NK-92 treated with Interleukin-12 subunit alpha and Interleukin-12 subunit beta, amount 100 ng/mL, for 24 hours (cell line): ENCODE data around the gene PRKG1.

Experiments used
- DNase-seq: peaks from one replicate; lab custom pipeline; 2025; lab: John Stamatoyannopoulos, UW

Gene PRKG1

DNA sequence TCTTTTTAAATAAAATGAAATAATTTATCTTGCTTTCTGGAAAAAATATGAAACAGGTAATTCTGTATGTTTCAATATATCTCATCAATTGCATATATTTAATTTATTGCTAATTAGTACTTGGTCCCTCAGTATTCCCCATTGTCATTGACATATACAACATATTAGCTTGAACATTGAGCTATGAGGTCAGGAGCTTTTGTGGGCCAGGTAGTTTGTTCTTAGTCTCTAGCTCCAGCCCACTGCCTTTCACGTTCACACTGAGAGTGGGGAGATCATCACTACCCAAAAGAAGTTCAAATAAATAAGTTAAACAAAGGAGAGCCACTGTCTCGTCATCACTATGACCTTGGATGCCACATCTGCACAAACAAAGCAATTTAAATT, 1185.1 kb downstream of the PRKG1 start:
- no peak for DNase-seq

DNA sequence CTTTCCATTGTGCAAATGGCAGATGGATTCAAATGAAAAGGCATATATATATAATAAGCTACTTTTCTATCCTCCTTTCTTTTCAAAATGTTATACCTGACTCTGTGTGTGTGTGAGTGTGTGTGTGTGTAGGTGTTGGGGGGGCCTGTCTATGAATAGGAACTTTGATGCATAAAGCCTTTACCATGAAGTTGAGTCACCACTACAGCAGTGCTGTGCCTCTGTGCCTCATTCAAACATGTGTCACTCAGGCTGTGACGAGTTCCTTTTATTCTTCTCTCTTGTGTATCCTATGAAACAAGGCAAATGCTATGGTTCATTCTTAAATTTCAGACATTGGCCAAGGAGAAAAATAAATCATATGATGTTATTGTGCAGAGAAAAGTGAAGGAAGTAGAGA, 1187.1 kb downstream of the PRKG1 start:
- no peak for DNase-seq

DNA sequence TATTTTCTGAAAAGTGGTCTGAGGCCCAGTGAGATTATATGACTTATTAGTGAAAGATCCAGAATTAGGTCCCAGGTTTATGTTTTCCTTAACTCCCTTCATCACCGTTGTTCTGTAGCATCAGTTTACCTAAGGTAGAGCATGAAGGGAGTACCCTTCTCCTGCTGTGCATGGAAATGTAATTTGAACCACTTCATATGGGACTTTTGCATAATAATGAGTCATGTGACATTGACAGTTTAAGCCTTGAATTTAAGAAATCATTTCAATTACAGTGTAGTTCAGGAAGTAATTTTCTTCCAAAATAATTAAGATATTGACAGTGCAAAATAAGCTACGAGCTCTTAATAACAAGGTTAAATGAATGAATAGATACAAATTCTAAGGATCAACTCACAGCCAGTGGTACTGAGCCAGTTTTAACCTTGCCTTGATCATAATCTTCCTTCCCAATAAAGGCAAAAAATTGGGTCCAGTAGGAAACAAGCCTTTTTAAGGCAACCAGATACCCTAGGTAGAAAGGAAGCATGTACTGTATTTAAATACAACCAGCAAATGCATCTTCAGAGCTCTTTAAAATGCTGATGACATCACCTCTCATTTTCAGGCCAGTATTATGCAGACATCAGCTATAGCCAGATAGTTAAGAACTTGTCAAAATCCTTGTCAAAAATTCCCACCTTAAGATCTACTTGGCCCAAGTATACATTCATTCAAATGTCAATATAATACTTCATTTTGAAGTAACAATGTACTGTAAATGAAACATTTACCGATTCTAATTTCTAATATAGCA, 1191.0 kb downstream of the PRKG1 start:
- DNase-seq: no peak

DNA sequence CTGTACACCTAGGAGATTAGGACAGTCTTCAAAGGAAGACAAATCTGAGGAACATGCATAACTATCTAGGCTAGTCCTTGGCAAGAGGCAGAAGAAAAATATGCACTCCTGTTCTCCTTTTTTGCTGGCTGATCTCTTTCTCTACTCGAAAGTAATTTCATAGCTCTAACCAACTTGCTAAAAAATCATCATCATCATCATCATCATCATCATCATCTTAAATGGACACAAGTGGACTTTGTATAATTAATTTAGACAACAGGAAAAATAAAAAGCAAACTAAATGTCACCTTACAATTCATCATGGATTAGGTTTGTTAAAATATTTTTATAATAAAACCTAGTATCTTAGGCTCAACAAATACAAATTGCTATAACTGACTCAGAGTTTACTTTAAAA, 1192.6 kb downstream of the PRKG1 start:
- DNase-seq: no peak

DNA sequence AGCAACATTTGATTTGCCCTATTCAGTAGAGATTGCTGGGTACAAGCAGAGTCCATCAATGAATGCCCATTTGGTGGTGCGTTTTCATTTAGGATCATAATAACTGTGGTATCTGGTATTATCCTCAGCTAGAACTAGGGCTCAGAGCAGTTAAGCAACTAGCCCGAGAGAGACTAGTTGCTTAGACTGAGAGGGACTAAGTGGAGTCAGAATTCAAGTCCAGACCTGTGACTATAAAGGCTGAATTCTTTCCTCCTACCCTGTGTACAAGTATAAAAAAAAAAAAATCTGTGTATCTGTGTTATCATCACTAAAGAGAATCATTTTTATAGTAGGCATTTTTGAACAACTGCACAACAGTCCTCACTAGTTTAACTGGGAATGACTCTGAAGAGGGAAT, 1194.5 kb downstream of the PRKG1 start:
- no peak for DNase-seq

DNA sequence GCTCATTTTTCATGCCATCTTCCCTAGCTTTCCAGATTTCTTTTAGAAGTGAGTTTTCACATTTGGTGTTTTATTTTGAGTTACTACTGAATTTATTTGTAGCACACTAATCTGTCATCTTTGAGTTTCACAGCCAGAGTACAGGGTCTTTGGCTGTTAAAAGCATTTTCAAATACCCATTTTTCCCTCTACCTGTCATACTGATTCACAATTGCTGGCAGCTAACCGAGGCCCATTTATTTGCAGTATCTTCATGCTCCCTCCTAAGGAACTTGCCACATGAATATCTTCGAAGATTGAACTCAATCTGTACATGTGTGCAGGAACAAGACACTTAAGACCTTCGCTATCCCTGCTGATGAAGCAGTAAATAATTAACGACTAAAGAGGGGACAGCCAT, 1194.9 kb downstream of the PRKG1 start:
- DNase-seq: no peak

DNA sequence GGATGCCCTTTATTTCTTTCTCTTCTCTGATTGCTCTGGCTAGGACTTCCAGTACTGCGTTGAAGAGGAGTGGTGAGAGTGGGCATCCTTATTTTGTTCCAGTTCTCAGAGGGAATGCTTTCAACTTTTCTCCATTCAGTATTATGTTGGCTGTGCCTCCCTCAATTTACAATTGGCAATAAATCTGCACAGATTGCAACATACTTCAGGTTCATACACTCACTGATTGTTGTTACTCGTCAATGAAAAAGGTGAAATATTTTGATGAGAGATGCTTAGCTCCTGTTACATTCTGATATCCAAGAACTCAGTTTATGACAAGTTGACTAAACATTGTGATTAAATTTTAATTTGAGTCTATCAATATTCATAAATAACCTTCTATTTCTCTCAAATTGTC, 1201.9 kb downstream of the PRKG1 start:
- DNase-seq: no peak

DNA sequence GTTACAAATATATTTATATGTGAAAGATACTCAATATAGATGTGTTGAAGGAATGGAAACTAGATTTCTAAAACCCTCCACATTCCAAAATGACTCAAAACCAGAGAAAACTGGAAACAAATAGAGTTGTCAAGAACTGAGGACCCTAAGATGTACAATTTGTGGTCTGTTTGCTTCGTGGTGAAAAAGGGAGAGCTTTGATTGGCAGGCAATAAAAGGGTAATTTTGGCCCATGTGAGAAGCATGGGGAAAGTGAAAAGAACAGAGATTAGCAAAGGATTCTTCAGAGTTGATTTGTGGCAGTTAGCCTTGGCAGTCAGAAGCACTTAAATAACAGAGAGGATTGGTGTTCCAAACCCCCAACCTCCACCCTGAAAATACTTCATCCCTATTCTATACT, 1202.7 kb downstream of the PRKG1 start:
- no peak for DNase-seq

DNA sequence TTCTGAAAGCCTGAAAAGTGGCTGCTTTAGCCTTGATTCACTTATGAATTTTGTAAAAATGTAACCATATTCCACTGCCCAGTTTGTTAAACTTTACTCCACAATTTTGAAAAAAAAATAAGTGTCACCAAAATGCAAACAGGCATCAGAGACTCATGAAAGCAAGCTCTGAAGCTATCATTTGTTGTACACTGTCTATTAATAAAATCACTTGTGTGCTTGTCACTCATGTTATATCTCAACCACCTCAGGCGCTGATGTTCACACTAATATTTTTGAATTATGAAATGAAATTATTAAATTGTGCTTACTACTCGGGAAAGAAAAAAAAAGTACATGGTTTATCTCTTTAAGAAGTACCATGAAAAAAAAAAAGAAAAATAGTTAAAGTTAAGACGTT, 1205.3 kb downstream of the PRKG1 start:
- DNase-seq: no peak

DNA sequence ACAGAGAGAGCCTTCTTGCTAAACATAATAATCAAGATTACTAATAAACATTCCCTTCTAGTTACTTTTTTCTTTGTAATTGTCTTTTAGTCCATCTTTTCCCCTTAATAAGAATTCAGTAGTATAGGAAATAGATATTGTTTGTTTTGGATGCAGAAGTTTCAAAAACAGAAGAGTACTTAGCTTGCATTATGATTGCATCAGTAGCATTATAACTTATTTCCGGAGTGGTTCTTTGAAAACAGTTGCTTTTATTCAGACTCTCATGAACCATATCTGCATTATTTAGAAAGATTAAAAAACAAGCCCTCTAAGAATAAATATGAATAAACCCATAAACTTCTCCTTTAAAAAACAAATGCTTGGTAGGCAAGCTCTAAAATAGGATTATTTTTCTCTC, 1205.8 kb downstream of the PRKG1 start:
- DNase-seq: no peak

DNA sequence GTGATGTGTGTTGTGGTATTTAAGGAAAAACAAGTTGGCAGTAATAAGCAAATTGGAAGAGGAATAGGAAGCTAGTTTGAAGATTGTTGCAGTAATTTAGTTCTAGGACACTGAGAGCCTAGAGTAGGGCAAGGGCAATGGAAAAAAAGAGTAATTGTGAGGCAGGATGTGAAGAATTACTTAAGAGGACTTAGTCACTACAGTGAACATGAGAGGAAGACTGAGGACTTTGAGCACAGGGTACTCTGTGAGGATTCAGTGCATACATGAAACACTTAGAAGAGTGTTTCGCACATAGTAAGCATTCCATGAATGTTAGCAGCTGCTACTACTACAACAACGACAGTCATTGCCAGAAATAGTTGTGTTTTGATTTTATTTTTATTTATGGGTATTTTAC, 1208.9 kb downstream of the PRKG1 start:
- DNase-seq: no peak

DNA sequence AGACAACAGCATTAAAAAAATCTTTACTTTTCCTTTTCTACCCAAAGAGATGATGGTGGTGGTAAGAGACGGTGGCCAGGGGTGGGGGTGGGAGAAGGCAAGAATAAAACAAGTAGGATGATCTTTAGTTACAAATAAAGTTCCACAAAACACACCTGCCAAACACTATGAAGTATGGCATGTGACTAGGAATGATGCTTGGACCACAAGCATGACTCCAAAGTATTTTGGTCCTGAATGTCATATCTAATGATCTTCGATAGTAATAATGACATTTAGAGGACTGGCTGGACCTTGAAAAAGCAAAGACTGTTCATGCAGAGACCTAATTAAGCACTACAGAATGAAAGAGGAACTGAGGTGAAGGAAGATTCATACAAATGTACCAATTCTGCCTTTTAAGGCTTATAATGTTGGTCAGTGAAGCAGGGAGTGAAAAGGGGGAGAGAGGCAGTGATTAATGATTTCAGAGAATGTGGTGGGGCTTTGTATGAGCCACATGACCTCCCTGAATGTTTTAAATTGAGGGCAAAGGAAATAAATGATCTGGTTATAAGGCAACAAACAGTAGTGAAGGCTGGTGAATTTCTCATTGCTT, 1210.2 kb downstream of the PRKG1 start:
- no peak for DNase-seq

DNA sequence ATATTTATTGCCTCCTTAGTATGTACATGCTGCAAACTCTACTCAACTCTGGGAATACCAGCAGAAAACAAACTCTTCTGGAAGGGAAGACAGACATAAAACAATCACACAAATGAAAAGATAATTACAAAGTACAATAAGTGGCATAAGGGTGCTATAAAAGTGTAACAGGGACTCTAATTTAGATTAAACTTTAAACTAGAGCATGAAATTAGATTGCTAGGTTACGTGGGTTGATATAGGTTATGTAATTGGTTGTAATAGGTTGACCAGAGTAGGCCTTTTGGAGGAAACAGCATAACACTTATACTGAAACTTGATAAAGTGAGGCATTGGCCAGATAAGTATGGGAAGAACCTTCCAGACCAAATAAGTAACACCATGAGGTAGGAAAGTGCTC, 1213.6 kb downstream of the PRKG1 start:
- DNase-seq: no peak

DNA sequence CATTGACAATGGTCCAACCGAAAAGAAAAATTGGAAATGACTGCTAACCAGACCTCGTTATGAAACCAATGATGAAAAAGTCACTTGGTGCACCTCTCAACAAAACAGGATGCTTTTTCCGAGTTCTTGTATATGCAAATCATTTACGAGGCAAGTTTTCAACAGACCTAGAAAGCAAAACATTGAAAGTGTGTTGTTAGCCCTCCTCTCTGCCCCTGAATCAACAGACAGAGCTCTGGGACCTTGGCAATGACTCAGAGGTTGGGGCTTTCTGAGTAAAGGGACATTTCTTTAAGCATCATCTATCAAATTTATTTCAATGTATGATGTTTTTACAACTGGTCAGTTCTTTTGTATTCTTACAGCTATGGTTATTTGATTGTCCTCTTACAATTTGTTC, 1223.5 kb downstream of the PRKG1 start:
- DNase-seq: no peak

DNA sequence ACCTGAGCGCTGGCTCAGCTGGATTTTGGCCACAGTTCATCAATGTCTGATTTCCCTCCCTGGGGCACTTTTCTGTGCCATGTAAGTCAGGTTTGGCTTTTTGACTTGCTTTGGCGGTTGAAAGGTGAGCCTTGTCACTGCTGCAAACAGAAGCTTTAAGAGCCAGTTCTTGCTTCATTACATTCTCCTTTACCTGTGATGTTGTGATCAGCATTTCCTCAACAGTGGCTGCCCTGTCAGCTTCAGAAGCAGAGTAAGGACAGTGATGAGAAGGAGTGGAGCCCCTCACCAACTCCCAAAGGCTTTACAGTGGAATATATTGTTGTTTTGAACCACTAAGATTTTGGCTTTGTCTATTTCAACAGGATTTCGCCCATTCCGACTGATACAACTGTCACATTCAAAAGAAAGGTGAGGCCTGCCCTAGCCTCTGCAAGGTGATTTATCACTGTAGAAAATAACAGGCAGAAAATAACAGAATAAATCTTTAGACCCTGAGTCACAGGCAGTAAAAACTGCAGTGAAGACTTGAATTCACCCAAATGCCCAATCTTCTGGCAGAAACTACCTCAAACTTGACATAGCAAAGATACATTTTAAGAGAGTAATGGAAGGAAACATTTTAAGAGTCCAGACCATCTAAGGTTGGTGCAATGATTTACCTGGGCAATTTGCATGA, 1226.5 kb downstream of the PRKG1 start:
- no peak for DNase-seq

DNA sequence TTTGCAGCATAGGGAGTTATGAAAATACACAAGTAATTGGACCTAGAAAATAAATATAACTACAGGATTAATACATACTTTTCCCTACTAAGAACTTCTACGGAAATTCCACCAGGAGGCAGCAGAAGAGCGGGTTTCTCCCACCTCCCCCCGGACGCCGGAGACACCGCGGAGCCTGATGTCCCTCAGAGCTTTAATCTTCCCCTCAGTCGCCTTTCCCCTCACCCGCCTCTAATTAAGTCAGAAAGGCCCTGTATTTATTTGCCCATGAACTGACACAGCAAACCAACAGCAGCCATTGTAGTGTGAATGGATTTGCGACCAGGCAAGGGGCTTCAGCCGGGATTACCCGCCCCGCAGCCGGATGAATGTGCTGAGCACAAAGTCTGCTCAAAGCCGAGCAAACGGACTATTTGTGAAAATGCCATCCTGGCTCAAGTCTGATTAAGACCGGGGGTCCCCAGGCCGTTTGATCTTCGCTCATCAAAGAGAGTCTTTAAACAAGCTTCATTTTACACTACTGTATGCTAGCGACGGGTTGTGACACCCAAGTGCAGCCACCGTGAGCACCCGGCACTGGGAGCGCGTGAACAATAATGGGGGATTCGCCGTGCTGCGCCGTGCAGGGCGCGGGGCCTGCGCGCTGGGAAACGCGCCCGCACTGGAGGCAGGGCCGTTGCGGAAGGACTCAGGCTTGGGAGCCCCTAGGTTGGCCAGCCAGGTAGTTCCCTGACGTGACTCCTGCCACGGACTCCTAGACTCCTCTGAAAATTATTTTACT, 1234.2 kb downstream of the PRKG1 start:
- DNase-seq: no peak

DNA sequence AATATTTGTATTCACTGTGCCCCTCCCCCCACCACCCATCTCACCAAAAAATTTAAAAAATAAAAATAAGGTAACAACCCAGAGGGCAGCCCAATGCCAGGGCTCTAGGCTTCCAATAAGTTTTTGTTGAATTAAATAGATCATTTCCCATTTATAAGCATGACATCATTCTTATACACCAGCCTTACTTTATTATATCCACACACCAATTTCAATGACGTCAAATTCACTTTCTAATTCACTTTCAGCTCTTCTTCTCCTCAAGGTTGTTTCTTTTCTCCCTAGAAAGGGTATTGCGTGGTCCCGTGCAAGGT, 1238.6 kb downstream of the PRKG1 start:
- DNase-seq: no peak

DNA sequence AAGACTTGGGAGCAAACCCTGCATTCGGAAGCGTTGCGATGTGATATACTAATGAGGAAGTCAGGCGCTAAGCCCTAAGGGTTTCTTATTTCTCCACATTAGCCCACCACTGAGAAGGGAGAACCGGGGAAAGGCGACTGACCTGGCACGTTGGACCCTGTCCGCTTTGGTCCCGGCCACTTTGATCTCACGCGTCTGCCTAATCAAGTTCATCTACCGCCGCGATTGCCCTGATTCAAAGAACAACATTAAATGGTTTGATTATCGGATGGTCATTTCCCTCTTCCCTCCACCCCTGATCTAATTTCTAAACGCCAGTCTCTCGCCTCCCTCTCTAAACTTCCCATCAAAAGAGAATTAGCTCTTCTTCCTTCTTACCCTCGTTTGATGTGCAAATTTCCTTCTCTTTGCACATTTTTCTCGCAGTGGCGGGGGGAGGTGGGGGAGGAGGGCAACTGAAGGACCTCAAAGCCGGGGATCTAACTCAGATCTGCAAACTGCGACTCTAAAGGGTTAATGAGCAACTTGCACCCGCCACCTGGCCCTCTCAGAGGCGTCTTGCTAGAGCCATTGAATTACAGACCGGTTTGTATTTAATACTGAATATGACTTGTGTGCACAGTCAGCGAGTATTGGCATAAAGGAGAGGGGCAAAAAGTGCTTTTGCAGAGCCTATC, 1239.1 kb downstream of the PRKG1 start:
- no peak for DNase-seq

DNA sequence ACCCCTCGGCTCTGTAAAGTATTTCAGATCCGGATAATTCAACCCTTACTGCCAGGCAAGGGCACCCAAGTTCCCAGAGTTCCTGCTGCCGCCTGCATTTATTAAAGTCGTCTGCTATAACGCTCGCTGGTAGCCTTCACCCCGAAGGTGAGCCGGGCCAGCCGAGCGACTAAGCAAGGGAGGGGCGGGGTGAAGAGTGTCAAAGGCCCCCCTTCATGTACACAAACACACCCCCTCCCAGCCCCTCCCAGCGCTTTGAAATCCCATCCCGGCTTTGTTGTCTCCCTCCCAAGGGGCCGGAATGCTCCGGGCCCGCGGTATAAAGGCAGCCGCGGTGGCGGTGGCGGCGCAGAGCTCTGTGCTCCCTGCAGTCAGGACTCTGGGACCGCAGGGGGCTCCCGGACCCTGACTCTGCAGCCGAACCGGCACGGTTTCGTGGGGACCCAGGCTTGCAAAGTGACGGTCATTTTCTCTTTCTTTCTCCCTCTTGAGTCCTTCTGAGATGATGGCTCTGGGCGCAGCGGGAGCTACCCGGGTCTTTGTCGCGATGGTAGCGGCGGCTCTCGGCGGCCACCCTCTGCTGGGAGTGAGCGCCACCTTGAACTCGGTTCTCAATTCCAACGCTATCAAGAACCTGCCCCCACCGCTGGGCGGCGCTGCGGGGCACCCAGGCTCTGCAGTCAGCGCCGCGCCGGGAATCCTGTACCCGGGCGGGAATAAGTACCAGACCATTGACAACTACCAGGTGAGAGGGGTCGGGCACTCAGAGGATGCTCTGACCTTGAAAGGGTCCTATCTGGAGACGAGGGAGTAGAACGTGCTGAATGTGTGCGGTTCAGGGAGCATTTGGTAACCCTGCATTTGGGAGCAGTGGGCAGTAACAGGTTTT, 1239.9 kb downstream of the PRKG1 start, which contains the start of gene DKK1:
TSS of gene DKK1 (plus strand) at position 349 of the 889 bp plus-strand sequence. CDS start at position 503, 154 bp downstream.
- DNase-seq: no peak

DNA sequence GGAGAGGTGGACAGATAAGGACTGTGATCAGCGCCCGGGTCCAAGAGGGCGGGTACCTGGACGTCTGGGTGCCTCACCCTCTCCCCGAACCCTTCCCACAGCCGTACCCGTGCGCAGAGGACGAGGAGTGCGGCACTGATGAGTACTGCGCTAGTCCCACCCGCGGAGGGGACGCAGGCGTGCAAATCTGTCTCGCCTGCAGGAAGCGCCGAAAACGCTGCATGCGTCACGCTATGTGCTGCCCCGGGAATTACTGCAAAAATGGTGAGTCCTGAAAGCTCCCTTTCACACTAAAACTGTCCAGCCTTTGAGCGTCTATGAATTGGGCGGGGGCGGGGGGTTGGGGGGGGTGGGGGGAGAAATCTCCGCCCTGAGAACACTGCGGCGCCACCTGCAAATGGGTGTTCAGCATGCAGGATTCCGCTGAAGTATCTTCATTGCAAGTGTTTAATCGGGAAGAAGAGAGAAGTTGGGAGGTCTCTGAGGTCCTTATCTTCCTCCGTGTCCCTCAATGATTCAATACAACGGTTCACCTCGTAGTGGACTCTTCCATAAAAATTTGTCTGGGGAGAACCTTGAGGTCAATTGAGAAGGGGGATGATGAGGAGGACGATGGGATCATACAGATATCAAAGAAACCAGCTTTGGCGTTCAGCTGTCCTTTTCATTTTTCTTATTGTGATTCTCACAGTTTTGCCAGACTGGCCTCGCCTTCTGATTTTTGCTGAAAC, 1240.7 kb downstream of the PRKG1 start:
- DNase-seq: no peak
